MM.1S (cell line): ENCODE data around the gene BSG.

ENCODE experiments used
- CTCF ChIP-seq: fragments of 300-600 bp; sonication (generic); IDR thresholded peaks from 2 replicates; pipeline ENCODE4 v1.5.1; 2016; ENCODE audit warnings: antibody characterized with exemption, low read length, mixed read lengths
- EZH2 ChIP-seq: fragments of 300-600 bp; sonication (generic); optimal IDR thresholded peaks from 2 replicates; pipeline ENCODE3; 2017; ENCODE audit warnings: low read depth, mild to moderate bottlenecking, antibody characterized with exemption, low read length, mixed read lengths
- EZH2phosphoT487 ChIP-seq: fragments of 300-600 bp; sonication (generic); IDR thresholded peaks from 2 replicates; pipeline ENCODE4 v1.6.1; 2018; ENCODE audit warnings: antibody characterized with exemption, low read length

- TF ChIP-seq CTCF (no peak), EZH2 (no peak), EZH2phosphoT487 (no peak)
Observed at GRCh38 chr19:539429-540030, 32.9 kb upstream of the BSG start.
